Sigmoid colon (tissue), 7 donors: ENCODE data around the gene FN3KRP. TPM values are rescaled to one million over a fixed set of nuclear protein-coding genes. Genes with fewer than 3 reads are reported as not detected.

Experiments
- DNase-seq: peaks from one replicate; pipeline ENCODE4 v3.0.0-alpha.2; 2019
- H3K27ac ChIP-seq, 4 donors: fragments of 200-600 bp; sonication (generic); one replicate each; pipeline ENCODE4 v1.5.1; 2016 to 2019; ENCODE audit warnings: mild to moderate bottlenecking in 1 of 4
- H3K27me3 ChIP-seq, 3 donors: fragments of 200-600 bp; sonication (generic); one replicate each; pipeline ENCODE4 v1.5.1; 2019; ENCODE audit warnings: mild to moderate bottlenecking in 1 of 3
- H3K36me3 ChIP-seq, 4 donors: fragments of 200-600 bp; sonication (generic); one replicate each; pipeline ENCODE4 v1.5.1; 2016 to 2019
- H3K4me1 ChIP-seq, 4 donors: fragments of 200-600 bp; sonication (generic); one replicate each; pipeline ENCODE4 v1.5.1; 2017 to 2019
- H3K4me3 ChIP-seq, 4 donors: fragments of 200-600 bp; sonication (generic); one replicate each; pipeline ENCODE4 v1.5.1; 2017 to 2019; ENCODE audit warnings: mild to moderate bottlenecking in 2 of 4, moderate library complexity in 1 of 4
- H3K9me3 ChIP-seq, 4 donors: fragments of 200-600 bp in 3 of 4; sonication (generic) in 3 of 4; one replicate each; pipeline versions ENCODE4 v1.5.1 to v1.6.1; 2013 to 2019
- EP300 ChIP-seq, 4 donors: sonication (generic); formaldehyde crosslinking; IDR thresholded peaks; one replicate each; pipeline ENCODE4 v1.6.1; 2017; ENCODE audit warnings: antibody characterized with exemption in 4 of 4
- POLR2A ChIP-seq, 2 donors: fragments of 450-650 bp; IDR thresholded peaks; one replicate each; pipeline ENCODE4 v1.6.1; 2016; ENCODE audit warnings: antibody characterized with exemption in 2 of 2, mild to moderate bottlenecking in 2 of 2, moderate library complexity in 2 of 2
- POLR2AphosphoS5 ChIP-seq, 4 donors: sonication (generic); formaldehyde crosslinking; IDR thresholded peaks; one replicate each; pipeline ENCODE4 v1.6.1; 2017; ENCODE audit warnings: antibody characterized with exemption in 4 of 4
- WGBS, 2 donors: extraction: QIAGEN DNeasy Blood & Tissue Kit; methylation state at CpG; one replicate each; pipeline ENCODE4 v1.1.7; 2013; 5-methylcytosine and 5-hydroxymethylcytosine counted together
- intact Hi-C: fragments of 100-400 bp; cut with DNase I; formaldehyde crosslinking; loops from one replicate; pipeline ENCODE4 v1.15.1; 2023
- polyA plus RNA-seq, 3 donors: library from polyadenylated mRNA; stranded (reverse); fragments of 200-250 nt; gene quantifications; one replicate each; pipeline ENCODE4 v1.2.3, GENCODE V29; 2013
- total RNA-seq, 4 donors: library from RNA; depleted of rRNA; stranded (reverse); fragments of >200 nt; gene quantifications; one replicate each; pipeline ENCODE4 v1.1.0, GENCODE V29; 2016
- TF ChIP-seq, protein P1 (sequence below), 4 experiments: fragments of 450-650 bp in 3 of 4; fragments of 200-600 bp in 1 of 4; IDR thresholded peaks; one replicate each; pipeline ENCODE4 v1.5.1; 2016 to 2019; ENCODE audit warnings: antibody characterized with exemption in 4 of 4, mild to moderate bottlenecking in 3 of 4, moderate library complexity in 2 of 4
- donor health status: healthy with polysubstance abuse.
- donor health status: Bipolar disorder and iron deficiency.
- donor health status: healthy.

FN3KRP gene
- total and polyA plus RNA-seq, 7 donors = 8.1 to 36.1 (median 18.0) TPM

DNA sequence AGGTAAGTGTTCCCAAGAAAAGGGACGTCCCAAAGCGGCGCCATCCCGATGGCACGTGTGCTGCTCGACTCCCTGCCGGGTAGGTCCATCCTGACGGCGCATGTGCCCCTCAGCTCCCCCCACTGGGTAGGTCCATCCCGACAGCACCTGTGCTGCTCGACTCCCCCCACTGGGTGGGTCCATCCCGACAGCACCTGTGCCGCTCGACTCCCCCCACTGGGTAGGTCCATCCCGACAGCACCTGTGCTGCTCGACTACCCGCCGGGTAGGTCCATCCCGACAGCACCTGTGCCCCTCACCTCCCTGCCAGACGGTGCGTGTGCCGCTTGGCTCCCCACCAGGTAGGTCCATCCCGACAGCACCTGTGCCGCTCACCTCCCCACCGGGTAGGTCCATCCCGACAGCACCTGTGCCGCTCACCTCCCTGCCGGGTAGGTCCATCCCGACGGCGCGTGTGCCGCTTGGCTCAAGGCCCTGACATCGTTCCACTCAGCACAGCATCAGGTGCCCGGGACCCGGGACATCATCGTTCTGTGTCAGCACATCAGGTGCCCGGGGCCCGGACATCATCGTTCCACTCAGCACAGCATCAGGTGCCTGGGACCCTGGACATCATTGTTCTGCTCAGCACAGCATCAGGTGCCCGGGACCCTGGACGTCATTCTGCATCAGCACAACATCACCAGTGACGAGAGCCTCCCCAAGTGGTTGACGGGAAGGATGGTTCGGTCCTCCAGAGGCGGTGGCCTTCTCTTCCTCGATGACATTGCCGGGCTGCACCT is 13.2 kb downstream of the FN3KRP start:
- Histone ChIP-seq H3K4me1 (peaks cover 0 to 5% (median 2%) of the 10 kb centered on the region in 4 donors), H3K27me3 (no peaks in the 10 kb centered on the region), H3K36me3 (peaks cover 4 to 36% (median 11%) of the 10 kb centered on the region in 4 donors), H3K9me3 (no peaks in the 10 kb centered on the region), H3K4me3 (no peak overlapping the region), H3K27ac (no peak overlapping the region)
- intact Hi-C loops = no loop called here
- TF ChIP-seq POLR2A (IDR thresholded peaks at IDR 0.05) = no peak
- TF ChIP-seq, protein P1, sequence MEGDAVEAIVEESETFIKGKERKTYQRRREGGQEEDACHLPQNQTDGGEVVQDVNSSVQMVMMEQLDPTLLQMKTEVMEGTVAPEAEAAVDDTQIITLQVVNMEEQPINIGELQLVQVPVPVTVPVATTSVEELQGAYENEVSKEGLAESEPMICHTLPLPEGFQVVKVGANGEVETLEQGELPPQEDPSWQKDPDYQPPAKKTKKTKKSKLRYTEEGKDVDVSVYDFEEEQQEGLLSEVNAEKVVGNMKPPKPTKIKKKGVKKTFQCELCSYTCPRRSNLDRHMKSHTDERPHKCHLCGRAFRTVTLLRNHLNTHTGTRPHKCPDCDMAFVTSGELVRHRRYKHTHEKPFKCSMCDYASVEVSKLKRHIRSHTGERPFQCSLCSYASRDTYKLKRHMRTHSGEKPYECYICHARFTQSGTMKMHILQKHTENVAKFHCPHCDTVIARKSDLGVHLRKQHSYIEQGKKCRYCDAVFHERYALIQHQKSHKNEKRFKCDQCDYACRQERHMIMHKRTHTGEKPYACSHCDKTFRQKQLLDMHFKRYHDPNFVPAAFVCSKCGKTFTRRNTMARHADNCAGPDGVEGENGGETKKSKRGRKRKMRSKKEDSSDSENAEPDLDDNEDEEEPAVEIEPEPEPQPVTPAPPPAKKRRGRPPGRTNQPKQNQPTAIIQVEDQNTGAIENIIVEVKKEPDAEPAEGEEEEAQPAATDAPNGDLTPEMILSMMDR (IDR thresholded peaks at IDR 0.05) = no peak
- TF ChIP-seq EP300 (IDR thresholded peaks at IDR 0.05) = no peak
- TF ChIP-seq POLR2AphosphoS5 (IDR thresholded peaks at IDR 0.05) = no peak
- WGBS, 2 donors = 89 to 90% methylated on average over 48 of the region's 48 CpGs
- no peak for DNase-seq

DNA sequence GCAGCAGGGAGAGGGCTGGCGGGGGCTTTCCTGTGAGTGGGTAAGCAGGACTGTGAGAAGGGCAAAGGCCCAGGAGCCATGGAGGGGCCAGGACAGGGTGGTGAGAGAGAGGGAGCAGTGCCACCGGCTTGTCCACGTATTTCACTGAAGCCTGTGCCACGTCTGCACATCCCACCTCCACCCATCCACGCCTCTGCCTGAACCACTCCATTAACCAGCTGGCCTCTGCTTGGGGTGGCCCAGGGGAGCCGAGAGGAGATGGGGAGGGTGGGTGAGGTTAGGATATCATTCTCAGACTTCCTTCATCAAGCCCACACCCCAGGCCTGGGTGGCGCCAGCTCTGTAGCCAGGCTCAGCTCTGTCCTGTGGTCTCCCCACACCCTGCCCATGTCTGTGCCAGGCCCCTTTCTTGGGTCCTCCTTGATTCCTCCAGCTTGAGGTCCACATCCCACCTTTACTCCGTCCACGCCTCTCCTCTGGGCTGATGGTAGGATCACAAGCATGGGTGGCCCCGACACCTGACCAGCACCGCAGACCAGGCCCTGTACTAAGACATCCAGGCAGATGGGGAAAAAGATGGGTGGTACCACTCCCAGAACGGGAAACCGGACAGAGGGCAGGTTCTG is 15.7 kb downstream of the FN3KRP start:
- peaks cover 0 to 15% (median 3%) of the 10 kb centered on the region in 4 donors for H3K36me3 ChIP-seq
- TF ChIP-seq POLR2AphosphoS5 (IDR thresholded peaks at IDR 0.05) (no peak), EP300 (IDR thresholded peaks at IDR 0.05) (no peak), POLR2A (IDR thresholded peaks at IDR 0.05) (no peak)
- TF ChIP-seq, protein P1 (IDR thresholded peaks at IDR 0.05) = no peak

GRCh38 chr17:82734987-82735866 is 18.7 kb downstream of the FN3KRP start, which contains the start of gene FN3K:
TSS of gene FN3K (plus strand) at chr17:82735615. CDS start at chr17:82735637, 22 bp downstream.
- WGBS, 2 donors = 2 to 6% methylated on average over 101 of the region's 101 CpGs
- peaks cover 5 to 19% (median 6%) of the 10 kb centered on the region in 4 donors for H3K36me3 ChIP-seq
- peaks cover 0 to 22% (median 17%) of the 10 kb centered on the region in 4 donors for H3K4me1 ChIP-seq
- TF ChIP-seq EP300 (IDR thresholded peaks at IDR 0.05) (peak; percentile 57 to 95 (median 86)), POLR2AphosphoS5 (IDR thresholded peaks at IDR 0.05) (peak; percentile 56 to 74 (median 66)), POLR2A (IDR thresholded peaks at IDR 0.05) (no peak)
- TF ChIP-seq, protein P1 (IDR thresholded peaks at IDR 0.05) = no peak
- peak; percentile 92 for DNase-seq
- H3K27me3 ChIP-seq = no peaks in the 10 kb centered on the region
- peak within 1 kb of the TSS; percentile 82 to 98 (median 88) for H3K4me3 ChIP-seq
- H3K9me3 ChIP-seq = no peaks in the 10 kb centered on the region
- H3K27ac ChIP-seq = peak within 1 kb of the TSS; percentile 80 to 93 (median 90)
- intact Hi-C loops = no loop called here

More for the DNA sequence above, 15.7 kb downstream of the FN3KRP start:
- WGBS, 2 donors = 94 to 95% methylated on average over 13 of the region's 13 CpGs
- H3K27me3 ChIP-seq = no peaks in the 10 kb centered on the region
- H3K4me3 ChIP-seq = no peak overlapping the region
- H3K27ac ChIP-seq = no peak overlapping the region
- peaks cover 0 to 22% (median 17%) of the 10 kb centered on the region in 4 donors for H3K4me1 ChIP-seq
- H3K9me3 ChIP-seq = no peaks in the 10 kb centered on the region
- intact Hi-C loops = no loop called here
- no peak for DNase-seq

DNA sequence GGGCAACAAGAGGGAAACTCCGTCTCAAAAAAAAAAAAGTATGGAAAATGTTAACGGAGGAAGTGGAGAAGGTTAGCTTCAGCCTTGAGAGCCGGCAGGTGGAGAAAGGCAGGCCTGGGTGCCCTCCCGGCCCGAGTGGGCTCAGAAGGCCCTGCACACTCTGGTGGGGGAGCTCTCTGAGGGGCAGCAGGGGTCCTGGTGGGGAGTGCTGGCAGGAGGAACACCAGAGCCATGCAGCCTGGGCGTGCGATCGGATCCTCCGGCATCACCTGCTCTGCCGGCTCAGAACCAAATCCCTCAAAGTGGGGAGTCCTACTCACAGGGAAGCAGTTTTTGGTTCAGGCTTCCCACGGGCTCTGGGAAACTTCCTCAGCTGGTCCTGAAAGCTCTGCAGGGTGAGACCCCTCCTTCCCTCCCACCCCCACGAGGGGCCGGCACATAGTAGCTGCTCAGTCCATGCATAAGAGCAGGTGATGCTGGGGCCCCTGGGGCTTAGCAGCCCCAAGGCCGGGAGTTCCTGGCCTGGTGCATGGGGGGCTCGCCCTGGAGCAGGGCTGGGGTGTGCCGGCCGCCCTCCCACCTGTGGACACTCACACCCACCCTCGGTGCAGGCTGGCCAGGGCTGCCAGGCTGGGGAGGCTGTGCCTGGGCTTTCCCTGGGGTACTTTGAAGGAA is 20.1 kb downstream of the FN3KRP start:
- H3K36me3 ChIP-seq = peaks cover 16 to 34% (median 19%) of the 10 kb centered on the region in 4 donors
- peak overlapping the region; percentile 80 to 93 (median 90) for H3K27ac ChIP-seq
- DNase-seq = no peak
- intact Hi-C loops = no loop called here
- no peaks in the 10 kb centered on the region for H3K27me3 ChIP-seq
- TF ChIP-seq, protein P1 (IDR thresholded peaks at IDR 0.05) = no peak
- TF ChIP-seq EP300 (IDR thresholded peaks at IDR 0.05) = no peak
- no peak for TF ChIP-seq POLR2A (IDR thresholded peaks at IDR 0.05)
- TF ChIP-seq POLR2AphosphoS5 (IDR thresholded peaks at IDR 0.05) = no peak
- WGBS, 2 donors = 56 to 90% methylated on average over 18 of the region's 18 CpGs
- H3K4me3 ChIP-seq = peak overlapping the region in 2 of 4 donors; percentile 82 to 98
- no peaks in the 10 kb centered on the region for H3K9me3 ChIP-seq
- H3K4me1 ChIP-seq = peaks cover 0 to 22% (median 17%) of the 10 kb centered on the region in 4 donors
